Gastroesophageal sphincter (tissue), 4 donors: Measurements from ENCODE around the gene ADARB1. TPM values are rescaled to one million over a fixed set of nuclear protein-coding genes. Genes with fewer than 3 reads are reported as not detected.

Source experiments
- ATAC-seq: fragments of 150-250 bp; one replicate; pipeline ENCODE4 v1.9.1; 2016; ENCODE audit warnings: mild to moderate bottlenecking, moderate library complexity
- H3K27ac ChIP-seq, 4 donors: fragments of 200-600 bp; sonication (generic) in 3 of 4; 1 replicate in 3 of 4; 2 replicates in 1 of 4; pipeline ENCODE4 v1.5.1; 2016 to 2019
- H3K27me3 ChIP-seq: fragments of 200-600 bp; sonication (generic); one replicate; pipeline ENCODE4 v1.5.1; 2019
- H3K36me3 ChIP-seq, 2 donors: fragments of 200-600 bp; sonication (generic); one replicate each; pipeline ENCODE4 v1.5.1; 2019; ENCODE audit warnings: control low read depth in 1 of 2
- H3K4me1 ChIP-seq, 3 donors: fragments of 200-600 bp; sonication (generic); 1 replicate in 2 of 3; 2 replicates in 1 of 3; pipeline ENCODE4 v1.5.1; 2016 to 2019; ENCODE audit warnings: control low read depth in 2 of 3
- H3K4me3 ChIP-seq, 2 donors: fragments of 200-600 bp; sonication (generic); one replicate each; pipeline ENCODE4 v1.5.1; 2019; ENCODE audit warnings: mild to moderate bottlenecking in 1 of 2, moderate library complexity in 1 of 2
- H3K9me3 ChIP-seq, 3 donors: fragments of 200-600 bp; sonication (generic); one replicate each; pipeline ENCODE4 v1.5.1; 2017 to 2019; ENCODE audit warnings: control low read depth in 2 of 3
- CTCF ChIP-seq, 4 experiments: fragments of 200-600 bp in 2 of 4; fragments of 450-650 bp in 2 of 4; sonication (generic) in 1 of 4; IDR thresholded peaks; one replicate each; pipeline ENCODE4 v1.5.1; 2017 to 2019; ENCODE audit warnings: antibody characterized with exemption in 4 of 4, mild to moderate bottlenecking in 2 of 4, moderate library complexity in 2 of 4
- EP300 ChIP-seq: sonication (generic); formaldehyde crosslinking; IDR thresholded peaks from one replicate; pipeline ENCODE4 v1.6.1; 2017; ENCODE audit warnings: antibody characterized with exemption, mild to moderate bottlenecking
- POLR2A ChIP-seq, 2 donors: fragments of 450-650 bp; IDR thresholded peaks; one replicate each; pipeline ENCODE4 v1.6.1; 2017; ENCODE audit warnings: antibody characterized with exemption in 2 of 2, mild to moderate bottlenecking in 2 of 2, moderate library complexity in 1 of 2
- POLR2AphosphoS5 ChIP-seq: sonication (generic); formaldehyde crosslinking; IDR thresholded peaks from one replicate; pipeline ENCODE4 v1.6.1; 2017; ENCODE audit warnings: antibody characterized with exemption
- WGBS, 2 donors: methylation state at CpG; one replicate each; pipeline ENCODE4 v1.1.5; 2018; ENCODE audit warnings: low coverage in 1 of 2; 5-methylcytosine and 5-hydroxymethylcytosine counted together
- total RNA-seq, 4 donors: library from RNA; depleted of rRNA; stranded (reverse); fragments of >200 nt; gene quantifications; one replicate each; pipeline ENCODE4 v1.1.0, GENCODE V29; 2016

ADARB1 gene
- total RNA-seq, 4 donors from 2014 or later = 136 to 228 (median 181) TPM

- WGBS, 2 donors = 89% methylated on average over 3 of the region's 4 CpGs; no CpG with 5 or more reads in 1 of the 2 donors
- Histone ChIP-seq H3K4me3 (no peak overlapping the region), H3K27me3 (no peaks in the 10 kb centered on the region), H3K36me3 (peaks cover 0 to 21% of the 10 kb centered on the region in 2 donors), H3K9me3 (no peaks in the 10 kb centered on the region), H3K4me1 (peaks cover 20 to 95% (median 22%) of the 10 kb centered on the region in 3 donors), H3K27ac (peak overlapping the region in 3 of 4 donors; percentile 66 to 98 (median 79))
- TF ChIP-seq EP300 (no peak), POLR2AphosphoS5 (no peak), POLR2A (IDR thresholded peaks at IDR 0.05) (no peak), CTCF (IDR thresholded peaks at IDR 0.05) (no peak)
- ATAC-seq = no peak
Observed at GRCh38 chr21:45081636-45082035, 7.3 kb downstream of the ADARB1 start.

- peaks cover 20 to 97% (median 22%) of the 10 kb centered on the region in 3 donors for H3K4me1 ChIP-seq
- peaks cover 0 to 21% of the 10 kb centered on the region in 2 donors for H3K36me3 ChIP-seq
- H3K27me3 ChIP-seq = no peaks in the 10 kb centered on the region
- H3K9me3 ChIP-seq = no peaks in the 10 kb centered on the region
- WGBS, 2 donors = 58 to 75% methylated on average over 3 to 4 of the region's 4 CpGs
- peak overlapping the region in 3 of 4 donors; percentile 38 to 98 (median 52) for H3K27ac ChIP-seq
- ATAC-seq = no peak
- no peak for TF ChIP-seq EP300
- TF ChIP-seq POLR2AphosphoS5 = no peak
- no peak for TF ChIP-seq POLR2A (IDR thresholded peaks at IDR 0.05)
- TF ChIP-seq CTCF (IDR thresholded peaks at IDR 0.05) = no peak
- no peak overlapping the region for H3K4me3 ChIP-seq
Observed at GRCh38 chr21:45082736-45083135, 8.4 kb downstream of the ADARB1 start.

- no peaks in the 10 kb centered on the region for H3K9me3 ChIP-seq
- H3K4me3 ChIP-seq = no peak overlapping the region
- no peaks in the 10 kb centered on the region for H3K27me3 ChIP-seq
- peaks cover 12 to 95% (median 16%) of the 10 kb centered on the region in 3 donors for H3K4me1 ChIP-seq
- no peak for TF ChIP-seq CTCF (IDR thresholded peaks at IDR 0.05)
- TF ChIP-seq EP300 = no peak
- TF ChIP-seq POLR2AphosphoS5 = no peak
- no peak for TF ChIP-seq POLR2A (IDR thresholded peaks at IDR 0.05)
- no peak for ATAC-seq
- WGBS, 2 donors = 75 to 76% methylated on average over 3 to 5 of the region's 7 CpGs
- peaks cover 0 to 21% of the 10 kb centered on the region in 2 donors for H3K36me3 ChIP-seq
- H3K27ac ChIP-seq = peak overlapping the region in 2 of 4 donors; percentile 56 to 69
Observed at GRCh38 chr21:45084121-45084520, 9.7 kb downstream of the ADARB1 start.

- TF ChIP-seq CTCF (IDR thresholded peaks at IDR 0.05) (peak in 1 of 4 experiments; percentile 14), EP300 (no peak)
- Histone ChIP-seq H3K27ac (peak overlapping the region in 2 of 4 donors; percentile 56 to 69), H3K36me3 (peaks cover 0 to 21% of the 10 kb centered on the region in 2 donors), H3K27me3 (no peaks in the 10 kb centered on the region), H3K4me3 (no peak overlapping the region), H3K9me3 (no peaks in the 10 kb centered on the region), H3K4me1 (peaks cover 7 to 93% (median 16%) of the 10 kb centered on the region in 3 donors)
- WGBS, 2 donors = 54 to 81% methylated on average over 9 to 11 of the region's 13 CpGs
- no peak for ATAC-seq
Observed at GRCh38 chr21:45084881-45085536, 10.6 kb downstream of the ADARB1 start.

- Histone ChIP-seq H3K4me3 (no peak overlapping the region), H3K4me1 (peaks cover 9 to 93% (median 10%) of the 10 kb centered on the region in 3 donors), H3K36me3 (peaks cover 0 to 21% of the 10 kb centered on the region in 2 donors), H3K9me3 (no peaks in the 10 kb centered on the region), H3K27me3 (no peaks in the 10 kb centered on the region), H3K27ac (peak overlapping the region in 2 of 4 donors; percentile 56 to 69)
- TF ChIP-seq EP300 = no peak
- TF ChIP-seq CTCF (IDR thresholded peaks at IDR 0.05) = no peak
- TF ChIP-seq POLR2AphosphoS5 = no peak
- TF ChIP-seq POLR2A (IDR thresholded peaks at IDR 0.05) = no peak
- 20% methylated on average over 1 of the region's 6 CpGs; no CpG with 5 or more reads in 1 of the 2 donors for WGBS, 2 donors
- no peak for ATAC-seq
Observed at GRCh38 chr21:45085700-45086099, 11.3 kb downstream of the ADARB1 start.
